ENCODE results near the gene PDE1C.

PDE1C gene

DNA sequence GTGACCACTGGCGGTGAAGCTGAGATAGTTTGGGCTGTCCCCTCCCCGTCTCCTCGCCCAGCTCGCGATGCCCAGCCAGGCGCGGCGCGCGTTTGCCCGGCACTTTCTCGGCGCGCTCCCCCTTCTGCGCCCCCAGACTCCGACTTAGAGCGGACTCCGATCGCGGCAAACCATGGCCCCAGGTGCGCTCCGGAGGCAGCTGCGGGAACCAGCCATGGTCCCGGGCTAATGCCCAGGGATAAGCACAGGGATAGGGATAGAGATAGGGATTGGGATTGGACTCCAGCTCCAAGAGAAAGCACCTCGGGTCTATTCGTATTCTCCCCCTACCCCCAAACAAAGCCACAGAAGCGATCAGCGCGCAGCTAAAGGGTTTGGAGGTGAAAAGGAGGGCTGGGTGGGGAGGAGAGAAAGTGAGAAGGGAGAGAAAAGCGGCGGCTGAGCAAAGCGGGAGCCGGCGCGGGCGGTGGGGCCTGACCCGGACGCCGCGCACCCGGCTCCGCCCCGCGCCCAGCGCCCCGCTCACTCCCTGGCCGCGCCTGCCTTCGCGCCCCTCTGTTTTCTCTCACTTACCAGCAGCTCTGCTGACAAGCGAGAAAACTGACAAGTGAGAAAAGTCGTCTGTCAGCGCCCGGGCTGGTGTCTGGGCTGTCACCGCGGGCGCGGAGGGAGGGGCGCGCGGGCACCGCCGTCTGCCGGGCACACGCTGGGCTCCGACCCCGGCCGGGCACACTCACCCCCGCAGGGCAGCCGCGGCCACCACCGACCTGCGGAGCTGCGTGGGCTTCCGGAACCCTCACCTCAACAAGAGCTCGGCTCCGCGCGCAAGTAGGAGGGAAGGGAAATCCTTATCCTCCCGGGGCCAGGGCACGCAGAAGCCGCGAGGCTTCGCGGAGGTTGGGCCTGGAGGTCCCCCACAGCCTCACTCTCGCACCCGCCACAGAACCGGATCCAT lies at the start of gene PDE1C:
Gene PDE1C (minus strand): TSS at position 2 of the 955 bp plus-strand sequence.
- TF ChIP-seq, protein P1, sequence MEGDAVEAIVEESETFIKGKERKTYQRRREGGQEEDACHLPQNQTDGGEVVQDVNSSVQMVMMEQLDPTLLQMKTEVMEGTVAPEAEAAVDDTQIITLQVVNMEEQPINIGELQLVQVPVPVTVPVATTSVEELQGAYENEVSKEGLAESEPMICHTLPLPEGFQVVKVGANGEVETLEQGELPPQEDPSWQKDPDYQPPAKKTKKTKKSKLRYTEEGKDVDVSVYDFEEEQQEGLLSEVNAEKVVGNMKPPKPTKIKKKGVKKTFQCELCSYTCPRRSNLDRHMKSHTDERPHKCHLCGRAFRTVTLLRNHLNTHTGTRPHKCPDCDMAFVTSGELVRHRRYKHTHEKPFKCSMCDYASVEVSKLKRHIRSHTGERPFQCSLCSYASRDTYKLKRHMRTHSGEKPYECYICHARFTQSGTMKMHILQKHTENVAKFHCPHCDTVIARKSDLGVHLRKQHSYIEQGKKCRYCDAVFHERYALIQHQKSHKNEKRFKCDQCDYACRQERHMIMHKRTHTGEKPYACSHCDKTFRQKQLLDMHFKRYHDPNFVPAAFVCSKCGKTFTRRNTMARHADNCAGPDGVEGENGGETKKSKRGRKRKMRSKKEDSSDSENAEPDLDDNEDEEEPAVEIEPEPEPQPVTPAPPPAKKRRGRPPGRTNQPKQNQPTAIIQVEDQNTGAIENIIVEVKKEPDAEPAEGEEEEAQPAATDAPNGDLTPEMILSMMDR (IDR thresholded peaks at IDR 0.05; ENCODE audit: borderline replicate concordance, control extremely low read depth, extremely low read depth, insufficient read depth, missing control alignments), result no peak
- DNase-seq (ENCODE audit: low spot score), result peak; percentile 34
- in situ Hi-C loops (cut with MboI; ENCODE audit: low sequenced_read_pairs, unreplicated experiment), result no loop called here

DNA sequence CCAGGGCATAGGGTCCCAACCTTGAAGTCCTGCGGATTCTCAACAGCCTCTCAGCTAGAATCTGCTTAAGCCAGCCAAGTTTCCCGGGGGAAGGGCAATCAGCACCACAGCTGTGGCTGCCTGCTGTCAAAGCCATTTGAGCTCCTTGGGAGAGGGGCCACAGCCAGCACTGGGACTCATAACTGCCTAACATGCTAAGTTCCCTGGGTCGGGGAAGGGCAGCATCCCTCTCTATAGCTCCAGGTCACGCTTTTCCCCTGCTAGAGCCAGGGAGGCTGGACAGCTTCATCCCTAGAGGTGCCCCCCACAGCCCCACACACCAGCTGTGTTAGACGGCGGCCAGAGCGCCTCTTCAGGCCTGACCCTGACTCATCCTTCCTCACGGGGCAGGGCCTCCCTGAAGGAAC lies 49.6 kb upstream of the PDE1C start:
- in situ Hi-C loops (cut with MboI; ENCODE audit: low sequenced_read_pairs, unreplicated experiment), result no loop called here
- DNase-seq (ENCODE audit: low spot score), result no peak
- TF ChIP-seq, protein P1 (IDR thresholded peaks at IDR 0.05; ENCODE audit: borderline replicate concordance, control extremely low read depth, extremely low read depth, insufficient read depth, missing control alignments), result no peak

DNA sequence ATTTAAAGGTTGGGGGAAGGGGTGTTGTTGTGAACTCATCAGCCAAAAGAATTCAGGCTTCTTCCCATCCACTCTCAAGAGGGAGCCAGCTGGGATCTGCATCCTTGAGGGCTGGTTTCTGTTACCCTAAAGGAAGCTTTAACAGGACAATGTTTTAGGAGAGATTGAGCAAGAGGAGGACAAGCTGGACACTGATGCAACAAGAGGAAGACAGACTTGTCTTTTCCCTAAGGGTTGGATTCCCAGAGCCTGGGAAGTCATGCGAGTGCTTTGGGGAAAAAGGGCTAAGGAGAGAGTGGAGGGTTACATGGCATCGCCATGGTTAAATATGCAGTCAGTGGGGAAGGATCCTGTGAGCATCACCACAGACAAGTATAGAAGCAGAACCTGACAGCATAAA lies 47.6 kb upstream of the PDE1C start:
- in situ Hi-C loops (cut with MboI; ENCODE audit: low sequenced_read_pairs, unreplicated experiment), result no loop called here
- TF ChIP-seq, protein P1 (IDR thresholded peaks at IDR 0.05; ENCODE audit: borderline replicate concordance, control extremely low read depth, extremely low read depth, insufficient read depth, missing control alignments), result no peak
- DNase-seq (ENCODE audit: low spot score), result no peak

DNA sequence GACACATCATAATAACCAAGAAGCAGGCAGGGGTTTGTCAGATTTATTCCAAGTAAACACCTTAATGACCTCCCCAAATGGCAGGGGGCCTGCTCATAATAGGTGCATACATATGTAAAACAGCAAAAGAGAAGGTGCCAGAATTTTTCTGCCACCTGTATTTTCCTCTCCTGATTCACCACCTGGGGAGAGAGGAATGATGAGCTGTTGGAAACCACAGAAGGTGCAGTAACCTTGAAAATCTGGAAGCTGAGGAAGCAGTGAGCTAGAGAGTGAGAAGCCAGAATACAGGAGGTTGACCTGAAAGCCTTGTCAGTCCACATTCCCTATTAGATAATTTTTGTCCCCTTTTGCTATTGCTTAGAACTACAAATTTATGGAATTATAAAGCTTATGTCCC lies 46.2 kb upstream of the PDE1C start:
- in situ Hi-C loops (cut with MboI; ENCODE audit: low sequenced_read_pairs, unreplicated experiment), result no loop called here
- DNase-seq (ENCODE audit: low spot score), result no peak
- TF ChIP-seq, protein P1 (IDR thresholded peaks at IDR 0.05; ENCODE audit: borderline replicate concordance, control extremely low read depth, extremely low read depth, insufficient read depth, missing control alignments), result no peak

DNA sequence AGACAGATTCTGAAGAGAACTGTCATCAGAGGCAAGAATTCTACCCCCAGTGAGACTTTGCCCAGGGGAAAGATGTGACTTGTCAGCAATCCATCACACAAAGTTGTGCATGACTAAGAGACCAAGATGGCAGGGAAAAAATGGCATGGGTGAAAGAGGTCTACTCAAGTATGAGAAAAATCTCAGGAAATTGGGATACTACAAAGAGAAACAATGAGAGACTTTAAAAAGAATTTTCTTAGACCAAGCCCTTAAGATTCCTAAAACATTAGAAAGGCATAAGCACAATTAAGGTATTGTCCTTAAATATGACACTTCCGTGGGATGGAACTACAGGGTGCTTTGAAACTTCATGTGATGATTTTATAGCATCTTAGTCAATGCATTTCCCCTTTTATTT lies 45.6 kb upstream of the PDE1C start:
- in situ Hi-C loops (cut with MboI; ENCODE audit: low sequenced_read_pairs, unreplicated experiment), result no loop called here
- TF ChIP-seq, protein P1 (IDR thresholded peaks at IDR 0.05; ENCODE audit: borderline replicate concordance, control extremely low read depth, extremely low read depth, insufficient read depth, missing control alignments), result no peak
- DNase-seq (ENCODE audit: low spot score), result no peak

DNA sequence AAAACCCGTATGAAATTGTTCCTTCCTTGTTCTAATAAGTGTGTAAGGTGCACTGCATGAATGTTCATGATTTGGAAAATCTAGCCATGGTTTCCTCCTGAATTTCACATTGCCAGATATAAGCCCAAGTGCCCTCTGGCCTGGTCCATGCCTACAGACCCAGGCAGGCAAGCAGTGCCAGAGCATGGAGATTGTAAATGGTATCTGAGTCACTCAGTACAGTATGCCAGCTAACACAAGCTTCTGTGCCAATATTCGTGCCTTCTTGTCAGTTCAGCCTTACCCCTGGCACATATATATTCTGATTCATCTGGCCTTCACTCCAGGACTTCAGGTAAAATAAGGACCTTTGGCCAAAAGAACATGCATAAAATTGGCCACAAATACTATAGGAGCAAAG lies 38.4 kb upstream of the PDE1C start:
- TF ChIP-seq, protein P1 (IDR thresholded peaks at IDR 0.05; ENCODE audit: borderline replicate concordance, control extremely low read depth, extremely low read depth, insufficient read depth, missing control alignments), result no peak
- in situ Hi-C loops (cut with MboI; ENCODE audit: low sequenced_read_pairs, unreplicated experiment), result no loop called here
- no peak for DNase-seq (ENCODE audit: low spot score)

All from GM13976 (cell line).